ENCODE results near the gene HACD3. TPM values are rescaled to one million over a fixed set of nuclear protein-coding genes. Genes with fewer than 3 reads are reported as not detected.
"Not testable (repeated sequence)": the region's sequence is repeated elsewhere in the genome, so short reads cannot be mapped to it uniquely, and the experiment has no call there.

HACD3 gene
- 117 TPM for total RNA-seq

GRCh38 chr15:65530318-65531111 is at the start of gene HACD3:
Gene HACD3 (plus strand): TSS chr15:65530463. CDS start chr15:65530632, 169 bp downstream.
- peak; percentile 80 for DNase-seq

- no peak for DNase-seq
Measured at GRCh38 chr15:65484876-65485275, 45.4 kb upstream of the HACD3 start.

GRCh38 chr15:65494076-65494475 is 36.2 kb upstream of the HACD3 start:
- no peak for DNase-seq

GRCh38 chr15:65509321-65509720 is 20.9 kb upstream of the HACD3 start:
- no peak for DNase-seq

- DNase-seq: no peak
Measured at GRCh38 chr15:65512189-65512588, 18.1 kb upstream of the HACD3 start.

- DNase-seq: peak; percentile 22
Measured at GRCh38 chr15:65512807-65513416, 17.4 kb upstream of the HACD3 start.

- DNase-seq: peak; percentile 89
Measured at GRCh38 chr15:65516997-65517865, 13.0 kb upstream of the HACD3 start, which contains the start of gene DPP8. Gene DPP8 (minus strand): TSS chr15:65517689. CDS start chr15:65512553, 5,136 bp downstream.

- DNase-seq: no peak
Measured at GRCh38 chr15:65517866-65518207, 12.4 kb upstream of the HACD3 start.

- no peak for DNase-seq
Measured at GRCh38 chr15:65518633-65519285, 11.5 kb upstream of the HACD3 start.

- DNase-seq: no peak
Measured at GRCh38 chr15:65521350-65521749, 8.9 kb upstream of the HACD3 start.

- DNase-seq: no peak
Measured at GRCh38 chr15:65524226-65524625, 6.0 kb upstream of the HACD3 start.

GRCh38 chr15:65525622-65526021 is 4.6 kb upstream of the HACD3 start:
- DNase-seq: no peak

- no peak for DNase-seq
Measured at GRCh38 chr15:65528461-65529060, 1.7 kb upstream of the HACD3 start.

GRCh38 chr15:65529762-65530317 is 423 bp upstream of the HACD3 start:
- no peak for DNase-seq

GRCh38 chr15:65532738-65533051 is 2.4 kb downstream of the HACD3 start:
- DNase-seq: no peak

GRCh38 chr15:65533057-65533756 is 2.9 kb downstream of the HACD3 start:
- no peak for DNase-seq

- DNase-seq: no peak
Measured at GRCh38 chr15:65535192-65535591, 4.9 kb downstream of the HACD3 start.

GRCh38 chr15:65540314-65540713 is 10.1 kb downstream of the HACD3 start:
- DNase-seq: no peak

GRCh38 chr15:65541231-65541820 is 11.1 kb downstream of the HACD3 start:
- DNase-seq: no peak

- DNase-seq: no peak
Measured at GRCh38 chr15:65547841-65548240, 17.6 kb downstream of the HACD3 start.

GRCh38 chr15:65549288-65549687 is 19.0 kb downstream of the HACD3 start:
- not testable (repeated sequence) for DNase-seq
